HG03280 (cell line): ENCODE measurements around the gene CACNA1G.

Experiments used
- ATAC-seq: cut with Tn5 transposase; IDR thresholded peaks from one replicate; pipeline ENCODE4 v1.9.1; 2021; ENCODE audit warnings: mild to moderate bottlenecking, moderate library complexity; ENCODE audit not compliant: unreplicated experiment

Gene CACNA1G

GRCh38 chr17:50667259-50668024 lies 106.9 kb downstream of the CACNA1G start:
- no peak for ATAC-seq

GRCh38 chr17:50668025-50668837 lies 107.7 kb downstream of the CACNA1G start:
- no peak for ATAC-seq

- no peak for ATAC-seq
These were observed 108.5 kb downstream of the CACNA1G start for GRCh38 chr17:50668838-50669581.

- ATAC-seq: no peak
These were observed 111.6 kb downstream of the CACNA1G start for GRCh38 chr17:50672071-50672470.

GRCh38 chr17:50672831-50673551 lies 112.5 kb downstream of the CACNA1G start:
- no peak for ATAC-seq

- no peak for ATAC-seq
These were observed 114.7 kb downstream of the CACNA1G start for GRCh38 chr17:50675190-50675589.

GRCh38 chr17:50675627-50676026 lies 115.1 kb downstream of the CACNA1G start:
- no peak for ATAC-seq

- ATAC-seq: no peak
These were observed 115.8 kb downstream of the CACNA1G start for GRCh38 chr17:50676065-50676975.
